K562 (cell line): ENCODE results near the gene RNFT2. TPM values are rescaled to one million over a fixed set of nuclear protein-coding genes. Genes with fewer than 3 reads are reported as not detected.

Experiments used
- ATAC-seq: fragments of 200-7000 bp; cut with Tn5 transposase; 3 replicates; pipeline ENCODE4 v1.9.1; 2020; ENCODE audit warnings: moderate library complexity
- BruUV-seq: library from RNA; stranded (reverse); fragments of 400-500 nt; replicated peaks from 2 replicates; lab custom pipeline; 2021; lab: Mats Ljungman, UMichigan
- CTCF ChIA-PET: fragments of 300-600 bp; formaldehyde crosslinking; extraction: SDS; loops from one replicate; lab custom pipeline; 2021; ENCODE audit warnings: low intra/inter-chr PET ratio; lab: Yijun Ruan, JAX
- POLR2A ChIA-PET: fragments of 300-600, 350-650 bp; sonication (Branson Sonifier 250); formaldehyde crosslinking; extraction: SDS; loops from one replicate; lab custom pipeline; 2021; ENCODE audit warnings: antibody characterized with exemption, inconsistent platforms; lab: Yijun Ruan, JAX
- DNase-seq, 4 experiments: peaks; one replicate each; pipeline versions ENCODE4 v3.0.0 to v3.0.0-alpha.2; 2011 to 2018; ENCODE audit warnings: low spot score in 3 of 4, mixed read lengths in 3 of 4; ENCODE audit errors: extremely low read depth in 1 of 4
- FAIRE-seq: peaks from 2 replicates; lab custom pipeline; 2011; peaks lifted over from hg19 to GRCh38; lab: Jason Lieb, UNC
- H2AFZ ChIP-seq: 2 replicates; pipeline ENCODE4 v1.6.0; 2011; ENCODE audit warnings: low read depth, low read length, control low read depth, inconsistent platforms
- H3K27ac ChIP-seq: fragments of 200-600 bp; 3 replicates; pipeline ENCODE4 v1.8.0; 2011; ENCODE audit warnings: low read depth, mild to moderate bottlenecking, control low read depth, inconsistent platforms, low read length, moderate library complexity, mixed read lengths; ENCODE audit errors: extremely low read depth
- H3K27me3 ChIP-seq, 2 experiments: fragments of 300-600 bp in 1 of 2; 2 replicates in 1 of 2; 3 replicates in 1 of 2; pipeline versions ENCODE4 v1.6.0 to v1.8.0; 2011; ENCODE audit warnings: inconsistent platforms in 2 of 2, low read length in 2 of 2, mild to moderate bottlenecking in 1 of 2, mixed read lengths in 1 of 2, moderate library complexity in 1 of 2; ENCODE audit not compliant: control insufficient read depth in 2 of 2, insufficient read depth in 2 of 2
- H3K36me3 ChIP-seq: fragments of 300-600 bp; 3 replicates; pipeline ENCODE4 v1.8.0; 2011; ENCODE audit warnings: mild to moderate bottlenecking, low read length, inconsistent platforms; ENCODE audit not compliant: control insufficient read depth, insufficient read depth
- H3K4me1 ChIP-seq, 2 experiments: fragments of 200-600 bp in 1 of 2; replicated peaks in 1 of 2; 2 replicates in 1 of 2; 3 replicates in 1 of 2; pipeline versions ENCODE4 v1.5.1 to v1.8.0; 2011; ENCODE audit warnings: inconsistent platforms in 2 of 2, low read length in 2 of 2, mild to moderate bottlenecking in 1 of 2, mixed read lengths in 1 of 2, moderate library complexity in 1 of 2; ENCODE audit not compliant: control insufficient read depth in 2 of 2, insufficient read depth in 2 of 2
- H3K4me2 ChIP-seq: 2 replicates; pipeline ENCODE4 v1.6.1; 2011; ENCODE audit warnings: low read length, control low read depth, inconsistent platforms, mixed read lengths; ENCODE audit not compliant: insufficient read depth
- H3K4me3 ChIP-seq: fragments of 200-600 bp; sonication (generic), shearing (Covaris generic); 2 replicates; pipeline ENCODE4 v1.5.1; 2016; ENCODE audit warnings: control low read depth, inconsistent platforms
- H3K79me2 ChIP-seq: fragments of 200-600 bp; 3 replicates; pipeline ENCODE4 v1.8.0; 2011; ENCODE audit warnings: low read length, inconsistent platforms; ENCODE audit not compliant: control insufficient read depth, insufficient read depth
- H3K9ac ChIP-seq, 2 experiments: 2 replicates each; pipeline versions ENCODE4 v1.6.0 to v1.6.1; 2011; ENCODE audit warnings: low read depth in 2 of 2, low read length in 2 of 2, control low read depth in 1 of 2, inconsistent platforms in 1 of 2, mild to moderate bottlenecking in 1 of 2, mixed read lengths in 1 of 2; ENCODE audit not compliant: insufficient read depth in 1 of 2
- H3K9me1 ChIP-seq: one replicate; pipeline ENCODE4 v1.6.0; 2011; ENCODE audit warnings: inconsistent platforms, mild to moderate bottlenecking, low read length, moderate library complexity; ENCODE audit not compliant: control insufficient read depth, insufficient read depth
- H3K9me3 ChIP-seq: replicated peaks from 2 replicates; pipeline ENCODE4 v1.5.1; 2011; ENCODE audit warnings: low read depth, low read length, inconsistent platforms; ENCODE audit not compliant: control insufficient read depth, insufficient read depth
- H4K20me1 ChIP-seq: replicated peaks from 2 replicates; pipeline ENCODE4 v1.6.1; 2011; ENCODE audit warnings: low read length, inconsistent platforms, mixed read lengths; ENCODE audit not compliant: control insufficient read depth, insufficient read depth
- ATF1 ChIP-seq, 2 experiments: fragments of 450-650 bp in 1 of 2; IDR thresholded peaks; 2 replicates each; pipeline ENCODE4 v1.6.1; 2016; ENCODE audit warnings: missing compliant biosample characterization in 1 of 2, missing genetic modification characterization in 1 of 2
- ATF7 ChIP-seq: fragments of 450-650 bp; IDR thresholded peaks from 2 replicates; pipeline ENCODE4 v1.7.1; 2014; ENCODE audit warnings: mild to moderate bottlenecking, moderate library complexity
- CREM ChIP-seq: IDR thresholded peaks from 2 replicates; pipeline ENCODE4 v1.6.1; 2014; ENCODE audit warnings: antibody characterized with exemption, low read depth
- EGR1 ChIP-seq: fragments of 450-650 bp; conservative IDR thresholded peaks from 2 replicates; pipeline ENCODE4 v1.6.1; 2017; ENCODE audit warnings: mild to moderate bottlenecking
- ETV1 ChIP-seq: fragments of 450-650 bp; conservative IDR thresholded peaks from 2 replicates; pipeline ENCODE4 v1.6.1; 2016; ENCODE audit warnings: missing genetic modification characterization, control low read depth, low read depth, missing compliant biosample characterization
- JUND ChIP-seq, 2 experiments: IDR thresholded peaks; 2 replicates in 1 of 2; 3 replicates in 1 of 2; pipeline ENCODE4 v1.6.1; 2011; ENCODE audit warnings: borderline replicate concordance in 2 of 2, low read depth in 2 of 2, low read length in 2 of 2, improper control_type of control experiment in 1 of 2, missing biosample characterization in 1 of 2, missing genetic modification characterization in 1 of 2, missing genetic modification reagents in 1 of 2
- NCOR1 ChIP-seq: fragments of 450-650 bp; IDR thresholded peaks from 2 replicates; pipeline ENCODE4 v1.6.1; 2016; ENCODE audit warnings: mild to moderate bottlenecking, moderate library complexity
- TARDBP ChIP-seq: fragments of 450-650 bp; IDR thresholded peaks from 2 replicates; pipeline ENCODE4 v1.6.1; 2016
- WGBS: fragments of 100-300 bp; shearing (Covaris generic); methylation state at CpG from one replicate; pipeline ENCODE4 v1.1.6; 2016; ENCODE audit warnings: low coverage, mixed read lengths; ENCODE audit not compliant: insufficient coverage; ENCODE audit errors: missing lambda C conversion rate; 5-methylcytosine and 5-hydroxymethylcytosine counted together
- in situ Hi-C: fragments of 300-500 bp; cut with MboI; formaldehyde crosslinking; loops from 4 replicates; pipeline ENCODE4 v1.15.0; 2018; ENCODE audit warnings: inconsistent platforms, mixed read lengths
- intact Hi-C: fragments of 100-400 bp; cut with micrococcal nuclease; formaldehyde crosslinking; loops from 2 replicates; pipeline ENCODE4 v1.14.2; 2022
- polyA plus RNA-seq, 8 experiments: library from polyadenylated mRNA; depleted of rRNA in 4 of 8; stranded (reverse) in 5 of 8; unstranded in 3 of 8; fragments of >200 nt; fragmentation: Nextera tagmentation in 2 of 8; fragmentation: Illumina TruSeq in 1 of 8; extraction: Ambion mirVana in 2 of 8; extraction: Trizol in 1 of 8; gene quantifications; 2 replicates each; pipeline versions ENCODE4 v1.2.1 to v1.2.3, GENCODE V29; 2011 to 2014; ENCODE audit warnings: inconsistent platforms in 1 of 8, missing spikeins in 1 of 8
- total RNA-seq, 7 experiments: library from RNA; depleted of rRNA in 6 of 7; stranded (reverse); fragments of >200 nt in 6 of 7; fragmentation: Illumina TruSeq in 2 of 7; extraction: Trizol in 2 of 7; gene quantifications; 2 replicates each; pipeline versions ENCODE4 v1.2.1 to v1.2.3, GENCODE V29; 2011 to 2021; ENCODE audit warnings: low replicate concordance in 1 of 7
- TF ChIP-seq, protein P1 (sequence below): fragments of 200-800 bp; sonication (Bioruptor generic); IDR thresholded peaks from 2 replicates; pipeline ENCODE4 v1.6.1; 2017; ENCODE audit warnings: missing genetic modification characterization, missing compliant biosample characterization
- TF ChIP-seq, protein P2 (sequence below), 2 experiments: fragments of 450-650 bp in 1 of 2; sonication (generic) in 1 of 2; formaldehyde crosslinking in 1 of 2; IDR thresholded peaks in 1 of 2; conservative IDR thresholded peaks in 1 of 2; 2 replicates each; pipeline versions ENCODE4 v1.6.1 to v1.8.1; 2016 to 2023; ENCODE audit warnings: mild to moderate bottlenecking in 2 of 2, moderate library complexity in 2 of 2, inconsistent platforms in 1 of 2, missing genetic modification reagents in 1 of 2
- TF ChIP-seq, protein P3 (sequence below): fragments of 200-800 bp; sonication (Bioruptor generic); IDR thresholded peaks from 2 replicates; pipeline ENCODE4 v1.6.1; 2017; ENCODE audit warnings: missing genetic modification characterization, missing compliant biosample characterization

RNFT2 gene
- total and polyA plus RNA-seq, 9 of the 15 experiments (the other 6 are each of a cell fraction or from before 2014, with no cell fraction given) = 3.6 to 26.3 (median 9.5) TPM

DNA sequence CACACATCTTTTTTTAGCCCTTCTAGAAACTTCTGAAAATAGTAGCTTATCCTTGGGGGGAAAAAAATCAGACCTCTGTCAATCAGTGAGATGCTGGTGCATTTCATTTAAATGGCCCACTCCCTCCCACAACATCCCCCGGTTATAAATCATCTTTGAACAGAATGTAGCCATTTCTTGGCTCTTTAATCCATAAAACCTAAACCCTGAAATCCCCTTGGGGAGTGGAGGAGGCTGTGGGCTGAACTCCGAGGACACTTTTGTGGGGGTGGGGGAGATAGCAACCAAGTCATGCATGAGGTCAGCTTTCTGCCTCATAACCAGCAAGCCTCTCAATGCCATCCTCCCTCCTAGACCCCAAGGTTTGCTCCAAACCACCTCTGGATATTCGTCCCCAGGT lies 122.1 kb downstream of the RNFT2 start:
- no peak overlapping the region for H3K27ac ChIP-seq
- whole genome bisulfite sequencing = 0% methylated on average over 3 of the region's 3 CpGs

DNA sequence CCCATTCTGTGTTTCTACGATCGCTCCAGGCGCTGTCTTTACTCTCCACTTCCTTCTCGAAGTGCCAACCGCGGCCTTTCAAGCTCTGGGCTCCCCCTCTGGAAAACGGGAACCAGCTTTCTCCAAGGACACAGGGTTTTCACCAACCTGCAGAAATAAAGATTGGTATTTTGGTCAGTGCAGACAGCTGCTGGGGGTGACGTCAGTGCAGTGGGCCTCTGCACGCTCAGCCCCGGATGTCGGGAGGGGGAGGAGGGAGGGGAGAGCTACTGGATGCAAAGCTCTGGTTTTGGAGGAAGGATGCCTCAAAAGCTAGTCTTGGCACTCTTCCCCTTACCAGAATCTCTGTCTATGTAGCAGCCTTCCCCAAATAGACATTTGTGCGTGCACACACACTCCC lies 123.2 kb downstream of the RNFT2 start:
- peak in 3 of 4 experiments; percentile 22 to 40 (median 24) for DNase-seq
- FAIRE-seq = no peak
- Histone ChIP-seq H3K4me2 (no peak overlapping the region), H3K79me2 (no peaks in the 10 kb centered on the region), H4K20me1 (peaks cover 9% of the 10 kb centered on the region; the same call in 1 of the 2 replicates), H3K9ac (no peak overlapping the region), H3K4me1 (no peaks in the 10 kb centered on the region; a peak in 2 of 5 replicates), H3K9me3 (no peaks in the 10 kb centered on the region), H3K27ac (no peak overlapping the region), H2AFZ (no peak overlapping the region), H3K9me1 (no peaks in the 10 kb centered on the region), H3K27me3 (peaks cover 16 to 18% of the 10 kb centered on the region in 2 experiments; a peak in 4 of 5 replicates), H3K36me3 (no peaks in the 10 kb centered on the region), H3K4me3 (no peak overlapping the region)
- in situ Hi-C loops = no loop called here
- ATAC-seq = peak; percentile 76
- intact Hi-C loops = no loop called here
- ChIA-PET POLR2A (no interaction called here), CTCF (no interaction called here)
- no TSS peak for BruUV-seq
- 13% methylated on average over 11 of the region's 12 CpGs for WGBS
- TF ChIP-seq ATF1 (CRISPR knock-in tag; IDR thresholded peaks at IDR 0.05) (no peak), ATF1 (tag; IDR thresholded peaks at IDR 0.05) (peak; percentile 56; the same call in 1 of the 2 replicates), ATF7 (peak; percentile 74), JUND (IDR thresholded peaks at IDR 0.05; ENCODE audit: borderline replicate concordance, low read depth, low read length) (peak; percentile 60), JUND (tag; IDR thresholded peaks at IDR 0.05; ENCODE audit: borderline replicate concordance, low read depth, low read length) (no peak; the same call in 2 of the 3 replicates), ETV1 (tag) (peak; percentile 45), CREM (peak; percentile 72), TARDBP (no peak)
- TF ChIP-seq, protein P1, sequence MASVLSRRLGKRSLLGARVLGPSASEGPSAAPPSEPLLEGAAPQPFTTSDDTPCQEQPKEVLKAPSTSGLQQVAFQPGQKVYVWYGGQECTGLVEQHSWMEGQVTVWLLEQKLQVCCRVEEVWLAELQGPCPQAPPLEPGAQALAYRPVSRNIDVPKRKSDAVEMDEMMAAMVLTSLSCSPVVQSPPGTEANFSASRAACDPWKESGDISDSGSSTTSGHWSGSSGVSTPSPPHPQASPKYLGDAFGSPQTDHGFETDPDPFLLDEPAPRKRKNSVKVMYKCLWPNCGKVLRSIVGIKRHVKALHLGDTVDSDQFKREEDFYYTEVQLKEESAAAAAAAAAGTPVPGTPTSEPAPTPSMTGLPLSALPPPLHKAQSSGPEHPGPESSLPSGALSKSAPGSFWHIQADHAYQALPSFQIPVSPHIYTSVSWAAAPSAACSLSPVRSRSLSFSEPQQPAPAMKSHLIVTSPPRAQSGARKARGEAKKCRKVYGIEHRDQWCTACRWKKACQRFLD (CRISPR knock-in tag) = no peak
- TF ChIP-seq, protein P2, sequence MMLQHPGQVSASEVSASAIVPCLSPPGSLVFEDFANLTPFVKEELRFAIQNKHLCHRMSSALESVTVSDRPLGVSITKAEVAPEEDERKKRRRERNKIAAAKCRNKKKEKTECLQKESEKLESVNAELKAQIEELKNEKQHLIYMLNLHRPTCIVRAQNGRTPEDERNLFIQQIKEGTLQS (IDR thresholded peaks at IDR 0.05) = peak; percentile 64
- TF ChIP-seq, protein P2 (CRISPR knock-in tag; conservative IDR thresholded peaks at IDR 0.05) = no peak
- TF ChIP-seq, protein P3, sequence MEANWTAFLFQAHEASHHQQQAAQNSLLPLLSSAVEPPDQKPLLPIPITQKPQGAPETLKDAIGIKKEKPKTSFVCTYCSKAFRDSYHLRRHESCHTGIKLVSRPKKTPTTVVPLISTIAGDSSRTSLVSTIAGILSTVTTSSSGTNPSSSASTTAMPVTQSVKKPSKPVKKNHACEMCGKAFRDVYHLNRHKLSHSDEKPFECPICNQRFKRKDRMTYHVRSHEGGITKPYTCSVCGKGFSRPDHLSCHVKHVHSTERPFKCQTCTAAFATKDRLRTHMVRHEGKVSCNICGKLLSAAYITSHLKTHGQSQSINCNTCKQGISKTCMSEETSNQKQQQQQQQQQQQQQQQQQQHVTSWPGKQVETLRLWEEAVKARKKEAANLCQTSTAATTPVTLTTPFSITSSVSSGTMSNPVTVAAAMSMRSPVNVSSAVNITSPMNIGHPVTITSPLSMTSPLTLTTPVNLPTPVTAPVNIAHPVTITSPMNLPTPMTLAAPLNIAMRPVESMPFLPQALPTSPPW (CRISPR knock-in tag) = peak; percentile 56

More for the DNA sequence above, 122.1 kb downstream of the RNFT2 start:
- no peak overlapping the region for H3K4me3 ChIP-seq
- FAIRE-seq = no peak
- ChIA-PET CTCF (no interaction called here), POLR2A (interaction anchor here (0.5 to 0.7 kb wide), 2 partner anchors 20 to 52 kb away, joined by 3 read pairs; no protein-coding TSS in a partner anchor)
- H3K4me2 ChIP-seq = no peak overlapping the region
- H3K9me1 ChIP-seq = no peaks in the 10 kb centered on the region
- H3K4me1 ChIP-seq = no peaks in the 10 kb centered on the region; a peak in 2 of 5 replicates
- H3K9me3 ChIP-seq = no peaks in the 10 kb centered on the region
- in situ Hi-C loops = no loop called here
- H3K27me3 ChIP-seq = peaks cover 17 to 26% of the 10 kb centered on the region in 2 experiments; a peak in 4 of 5 replicates
- DNase-seq = no peak
- H3K9ac ChIP-seq = no peak overlapping the region
- no peak for ATAC-seq
- intact Hi-C loops = no loop called here
- BruUV-seq = no TSS peak
- H2AFZ ChIP-seq = no peak overlapping the region
- TF ChIP-seq NCOR1 (no peak), EGR1 (0 out of 2 replicates have a peak, but pooled peaks have one; percentile 8)
- no peaks in the 10 kb centered on the region for H3K36me3 ChIP-seq
- H4K20me1 ChIP-seq = peaks cover 9% of the 10 kb centered on the region; the same call in 1 of the 2 replicates
- no peaks in the 10 kb centered on the region for H3K79me2 ChIP-seq
